GM19468 (cell line): ENCODE data around the gene EPGN.
"Not testable (repeated sequence)": the region's sequence is repeated elsewhere in the genome, so short reads cannot be mapped to it uniquely, and the experiment has no call there.

Source experiments
- ATAC-seq: cut with Tn5 transposase; IDR thresholded peaks from one replicate; pipeline ENCODE4 v1.9.1; 2021; ENCODE audit warnings: mild to moderate bottlenecking, moderate library complexity, moderate number of reproducible peaks; ENCODE audit not compliant: unreplicated experiment; ENCODE audit errors: extremely low read depth

Gene EPGN

GRCh38 chr4:74335341-74336021, 27.2 kb downstream of the EPGN start:
- peak; percentile 55 for ATAC-seq

- no peak for ATAC-seq
Measured at GRCh38 chr4:74338792-74339333, 30.6 kb downstream of the EPGN start.

- ATAC-seq = no peak
Measured at GRCh38 chr4:74339501-74339900, 31.2 kb downstream of the EPGN start.

GRCh38 chr4:74340421-74340820, 32.2 kb downstream of the EPGN start:
- ATAC-seq = not testable (repeated sequence)

- no peak for ATAC-seq
Measured at GRCh38 chr4:74344031-74344430, 35.8 kb downstream of the EPGN start.

GRCh38 chr4:74353858-74354257, 45.6 kb downstream of the EPGN start:
- no peak for ATAC-seq

- ATAC-seq = no peak
Measured at GRCh38 chr4:74357965-74358364, 49.7 kb downstream of the EPGN start.

GRCh38 chr4:74361671-74362070, 53.4 kb downstream of the EPGN start:
- ATAC-seq = no peak

- ATAC-seq = no peak
Measured at GRCh38 chr4:74362347-74362746, 54.1 kb downstream of the EPGN start.

GRCh38 chr4:74364256-74364651, 56.0 kb downstream of the EPGN start:
- no peak for ATAC-seq

GRCh38 chr4:74364652-74365491, 56.6 kb downstream of the EPGN start, which contains the start of gene EREG:
EREG (plus strand) TSS chr4:74365145; CDS start chr4:74365309, 164 bp downstream.
- no peak for ATAC-seq

- no peak for ATAC-seq
Measured at GRCh38 chr4:74365761-74366160, 57.5 kb downstream of the EPGN start.
